Measurements from ENCODE around the gene CAMK1D. TPM values are rescaled to one million over a fixed set of nuclear protein-coding genes. Genes with fewer than 3 reads are reported as not detected.

The CAMK1D gene
- total and polyA plus RNA-seq, 3 donors from 2014 or later = 10.0 to 14.5 (median 14.0) TPM

- intact Hi-C loops (cut with DNase I; ENCODE audit: low total_unique reads) = no loop called here
- no peak for TF ChIP-seq CTCF (IDR thresholded peaks at IDR 0.05)
- no peak for TF ChIP-seq POLR2A (IDR thresholded peaks at IDR 0.05)
- peaks cover 5% of the 10 kb centered on the region for H3K4me1 ChIP-seq
- H3K27ac ChIP-seq = no peak overlapping the region
- no peaks in the 10 kb centered on the region for H3K9me3 ChIP-seq
- no peak for DNase-seq
- no peak overlapping the region for H3K4me3 ChIP-seq
- WGBS, 2 donors = 87 to 93% methylated on average over 3 of the region's 3 CpGs
- H3K36me3 ChIP-seq (ENCODE audit: low read depth, missing control alignments) = no peaks in the 10 kb centered on the region
- no peaks in the 10 kb centered on the region for H3K27me3 ChIP-seq
Observed at GRCh38 chr10:12660812-12661211, 311.5 kb downstream of the CAMK1D start.

- Histone ChIP-seq H3K36me3 (ENCODE audit: low read depth, missing control alignments) (no peaks in the 10 kb centered on the region), H3K27ac (no peak overlapping the region), H3K4me3 (no peak overlapping the region), H3K27me3 (no peaks in the 10 kb centered on the region), H3K9me3 (no peaks in the 10 kb centered on the region), H3K4me1 (peaks cover 11% of the 10 kb centered on the region)
- intact Hi-C loops (cut with DNase I; ENCODE audit: low total_unique reads) = no loop called here
- DNase-seq = no peak
- 81 to 96% methylated on average over 1 of the region's 1 CpG for WGBS, 2 donors
- TF ChIP-seq POLR2A (IDR thresholded peaks at IDR 0.05) (no peak), CTCF (IDR thresholded peaks at IDR 0.05) (no peak)
Observed at GRCh38 chr10:12661671-12662070, 312.3 kb downstream of the CAMK1D start.

GRCh38 chr10:12663863-12664262, 314.5 kb downstream of the CAMK1D start:
- 92 to 94% methylated on average over 1 of the region's 1 CpG for WGBS, 2 donors
- Histone ChIP-seq H3K27me3 (no peaks in the 10 kb centered on the region), H3K36me3 (ENCODE audit: low read depth, missing control alignments) (no peaks in the 10 kb centered on the region), H3K4me1 (peaks cover 11% of the 10 kb centered on the region), H3K4me3 (no peak overlapping the region), H3K27ac (no peak overlapping the region), H3K9me3 (no peaks in the 10 kb centered on the region)
- TF ChIP-seq POLR2A (IDR thresholded peaks at IDR 0.05) = no peak
- TF ChIP-seq CTCF (IDR thresholded peaks at IDR 0.05) = no peak
- intact Hi-C loops (cut with DNase I; ENCODE audit: low total_unique reads) = no loop called here
- DNase-seq = no peak

- intact Hi-C loops (cut with DNase I; ENCODE audit: low total_unique reads) = no loop called here
- Histone ChIP-seq H3K9me3 (no peaks in the 10 kb centered on the region), H3K4me3 (no peak overlapping the region), H3K4me1 (peaks cover 7% of the 10 kb centered on the region), H3K27me3 (no peaks in the 10 kb centered on the region), H3K27ac (peak overlapping the region in 1 of 2 donors; percentile 59), H3K36me3 (ENCODE audit: low read depth, missing control alignments) (no peaks in the 10 kb centered on the region)
- TF ChIP-seq CTCF (IDR thresholded peaks at IDR 0.05) = no peak
- DNase-seq = no peak
- WGBS, 2 donors = 76 to 79% methylated on average over 7 of the region's 7 CpGs
Observed at GRCh38 chr10:12665501-12665900, 316.2 kb downstream of the CAMK1D start.

GRCh38 chr10:12667052-12667451, 317.7 kb downstream of the CAMK1D start:
- intact Hi-C loops (cut with DNase I; ENCODE audit: low total_unique reads) = no loop called here
- Histone ChIP-seq H3K36me3 (ENCODE audit: low read depth, missing control alignments) (no peaks in the 10 kb centered on the region), H3K27me3 (no peaks in the 10 kb centered on the region), H3K9me3 (no peaks in the 10 kb centered on the region), H3K4me1 (peaks cover 6% of the 10 kb centered on the region), H3K27ac (peak overlapping the region; percentile 14 to 45), H3K4me3 (no peak overlapping the region)
- WGBS, 2 donors = 59 to 67% methylated on average over 3 of the region's 3 CpGs
- DNase-seq = peak; percentile 67
- TF ChIP-seq POLR2A (IDR thresholded peaks at IDR 0.05) = no peak
- no peak for TF ChIP-seq CTCF (IDR thresholded peaks at IDR 0.05)

Measured in testis (tissue), 3 donors.